ENCODE results near the gene ZNF169.
"Not testable (repeated sequence)": the region's sequence is repeated elsewhere in the genome, so short reads cannot be mapped to it uniquely, and the experiment has no call there.

ZNF169 gene

DNA sequence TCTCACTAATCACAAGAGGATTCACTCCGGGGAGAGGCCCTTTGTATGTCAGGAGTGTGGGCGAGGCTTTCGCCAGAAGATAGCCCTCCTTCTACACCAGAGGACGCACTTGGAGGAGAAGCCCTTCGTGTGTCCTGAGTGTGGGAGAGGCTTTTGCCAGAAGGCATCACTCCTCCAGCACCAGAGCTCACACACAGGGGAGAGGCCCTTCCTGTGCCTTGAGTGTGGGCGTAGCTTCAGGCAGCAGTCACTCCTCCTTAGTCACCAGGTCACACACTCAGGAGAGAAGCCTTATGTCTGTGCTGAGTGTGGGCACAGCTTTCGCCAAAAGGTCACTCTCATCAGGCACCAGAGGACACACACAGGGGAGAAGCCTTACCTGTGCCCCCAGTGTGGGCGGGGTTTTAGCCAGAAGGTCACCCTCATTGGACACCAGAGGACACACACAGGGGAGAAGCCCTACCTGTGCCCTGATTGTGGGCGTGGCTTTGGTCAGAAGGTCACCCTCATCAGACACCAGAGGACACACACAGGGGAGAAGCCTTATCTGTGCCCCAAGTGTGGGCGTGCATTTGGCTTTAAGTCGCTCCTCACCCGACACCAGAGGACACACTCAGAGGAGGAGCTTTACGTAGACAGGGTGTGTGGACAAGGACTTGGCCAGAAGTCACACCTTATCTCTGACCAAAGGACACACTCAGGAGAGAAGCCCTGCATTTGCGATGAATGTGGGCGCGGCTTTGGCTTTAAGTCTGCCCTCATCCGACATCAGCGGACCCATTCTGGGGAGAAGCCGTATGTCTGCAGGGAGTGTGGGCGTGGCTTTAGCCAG lies 41.6 kb downstream of the ZNF169 start:
- Histone ChIP-seq H3K4me2 (no peak overlapping the region), H3K9ac (no peak overlapping the region), H3K27ac (no peak overlapping the region), H3K4me3 (IDR thresholded peaks at IDR 0.05; ENCODE audit: insufficient read depth, low read depth, low read length) (no peak overlapping the region), H2AFZ (ENCODE audit: low read depth) (no peak overlapping the region), H3K79me2 (ENCODE audit: insufficient read depth, low read depth) (no peaks in the 10 kb centered on the region), H3K36me3 (ENCODE audit: insufficient read depth) (no peaks in the 10 kb centered on the region), H3K27me3 (ENCODE audit: insufficient read depth, low read depth) (no peaks in the 10 kb centered on the region), H3K4me1 (ENCODE audit: low read depth, poor library complexity, severe bottlenecking) (no peaks in the 10 kb centered on the region), H4K20me1 (ENCODE audit: insufficient read depth) (no peaks in the 10 kb centered on the region)
- TF ChIP-seq, protein P1, sequence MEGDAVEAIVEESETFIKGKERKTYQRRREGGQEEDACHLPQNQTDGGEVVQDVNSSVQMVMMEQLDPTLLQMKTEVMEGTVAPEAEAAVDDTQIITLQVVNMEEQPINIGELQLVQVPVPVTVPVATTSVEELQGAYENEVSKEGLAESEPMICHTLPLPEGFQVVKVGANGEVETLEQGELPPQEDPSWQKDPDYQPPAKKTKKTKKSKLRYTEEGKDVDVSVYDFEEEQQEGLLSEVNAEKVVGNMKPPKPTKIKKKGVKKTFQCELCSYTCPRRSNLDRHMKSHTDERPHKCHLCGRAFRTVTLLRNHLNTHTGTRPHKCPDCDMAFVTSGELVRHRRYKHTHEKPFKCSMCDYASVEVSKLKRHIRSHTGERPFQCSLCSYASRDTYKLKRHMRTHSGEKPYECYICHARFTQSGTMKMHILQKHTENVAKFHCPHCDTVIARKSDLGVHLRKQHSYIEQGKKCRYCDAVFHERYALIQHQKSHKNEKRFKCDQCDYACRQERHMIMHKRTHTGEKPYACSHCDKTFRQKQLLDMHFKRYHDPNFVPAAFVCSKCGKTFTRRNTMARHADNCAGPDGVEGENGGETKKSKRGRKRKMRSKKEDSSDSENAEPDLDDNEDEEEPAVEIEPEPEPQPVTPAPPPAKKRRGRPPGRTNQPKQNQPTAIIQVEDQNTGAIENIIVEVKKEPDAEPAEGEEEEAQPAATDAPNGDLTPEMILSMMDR (conservative IDR thresholded peaks at IDR 0.05; ENCODE audit: low read depth, low read length): no peak

DNA sequence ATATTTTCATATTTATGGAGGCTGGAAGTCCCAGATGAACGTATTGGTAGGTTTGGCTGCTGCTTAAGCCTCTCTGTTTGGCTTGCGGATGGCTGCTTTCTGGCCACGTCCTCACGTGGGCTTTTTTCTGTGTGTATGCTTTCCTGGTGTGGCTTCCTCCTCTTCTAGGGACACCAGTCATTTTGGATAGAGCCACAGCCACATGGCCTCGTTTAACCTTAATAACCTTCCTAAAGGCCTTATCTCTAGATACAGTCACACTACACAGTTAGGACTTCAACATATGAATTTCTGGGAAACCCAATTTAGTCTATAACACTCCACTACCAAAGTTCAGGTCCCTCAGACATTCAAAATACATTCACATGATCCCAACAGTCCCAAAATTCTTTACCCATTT lies 42.5 kb downstream of the ZNF169 start:
- H3K4me2 ChIP-seq: no peak overlapping the region
- H3K27ac ChIP-seq: no peak overlapping the region
- TF ChIP-seq, protein P1 (conservative IDR thresholded peaks at IDR 0.05; ENCODE audit: low read depth, low read length): no peak
- H3K79me2 ChIP-seq (ENCODE audit: insufficient read depth, low read depth): no peaks in the 10 kb centered on the region
- no peaks in the 10 kb centered on the region for H3K4me1 ChIP-seq (ENCODE audit: low read depth, poor library complexity, severe bottlenecking)
- H3K9ac ChIP-seq: no peak overlapping the region
- no peaks in the 10 kb centered on the region for H4K20me1 ChIP-seq (ENCODE audit: insufficient read depth)
- no peak overlapping the region for H3K4me3 ChIP-seq (IDR thresholded peaks at IDR 0.05; ENCODE audit: insufficient read depth, low read depth, low read length)
- H3K36me3 ChIP-seq (ENCODE audit: insufficient read depth): no peaks in the 10 kb centered on the region
- H2AFZ ChIP-seq (ENCODE audit: low read depth): no peak overlapping the region
- no peaks in the 10 kb centered on the region for H3K27me3 ChIP-seq (ENCODE audit: insufficient read depth, low read depth)

DNA sequence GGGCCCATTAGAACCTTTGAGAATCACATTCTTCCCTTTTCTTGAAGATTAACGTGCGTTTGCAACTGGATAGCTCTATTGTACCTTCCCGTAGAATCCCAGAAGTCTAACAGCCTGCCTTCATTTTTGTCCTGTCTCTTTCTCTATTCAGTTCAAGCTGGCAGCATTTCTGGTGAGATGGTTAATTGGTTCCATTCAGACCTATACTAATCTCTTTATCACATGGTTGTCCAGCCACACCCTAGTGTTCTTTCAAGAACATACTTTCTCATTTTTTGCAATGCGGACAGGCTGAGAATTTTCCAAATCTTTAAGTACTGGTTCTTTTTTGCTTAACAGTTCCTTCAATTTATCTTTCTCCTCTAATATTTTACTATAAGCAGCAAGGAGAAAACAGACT lies 43.3 kb downstream of the ZNF169 start:
- H2AFZ ChIP-seq (ENCODE audit: low read depth): no peak overlapping the region

DNA sequence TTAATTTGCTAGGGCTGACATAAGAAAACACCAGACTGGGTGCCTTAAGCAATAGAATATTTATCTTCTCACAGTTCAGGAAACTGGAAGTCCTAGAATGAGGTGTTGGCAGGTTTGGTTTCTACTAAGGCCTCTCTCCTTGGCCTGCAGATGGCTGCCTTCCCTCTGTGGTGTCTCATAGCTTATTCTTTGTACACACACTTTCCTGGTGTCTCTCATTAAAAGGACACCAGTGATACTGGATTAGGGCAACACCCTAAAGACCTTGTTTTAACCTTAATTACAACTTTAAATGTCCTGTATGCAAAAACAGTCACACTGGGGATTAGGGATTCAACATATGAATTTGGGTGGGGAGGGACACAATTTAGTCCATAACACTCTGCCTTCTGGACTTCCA lies 44.2 kb downstream of the ZNF169 start:
- no peaks in the 10 kb centered on the region for H3K36me3 ChIP-seq (ENCODE audit: insufficient read depth)
- H3K4me3 ChIP-seq (IDR thresholded peaks at IDR 0.05; ENCODE audit: insufficient read depth, low read depth, low read length): no peak overlapping the region
- no peaks in the 10 kb centered on the region for H3K27me3 ChIP-seq (ENCODE audit: insufficient read depth, low read depth)
- no peak overlapping the region for H3K4me2 ChIP-seq
- no peak overlapping the region for H2AFZ ChIP-seq (ENCODE audit: low read depth)
- H3K4me1 ChIP-seq (ENCODE audit: low read depth, poor library complexity, severe bottlenecking): no peaks in the 10 kb centered on the region
- TF ChIP-seq, protein P1 (conservative IDR thresholded peaks at IDR 0.05; ENCODE audit: low read depth, low read length): no peak
- H4K20me1 ChIP-seq (ENCODE audit: insufficient read depth): no peaks in the 10 kb centered on the region
- H3K79me2 ChIP-seq (ENCODE audit: insufficient read depth, low read depth): no peaks in the 10 kb centered on the region
- no peak overlapping the region for H3K9ac ChIP-seq
- H3K27ac ChIP-seq: no peak overlapping the region

More for the DNA sequence above, 43.3 kb downstream of the ZNF169 start:
- no peaks in the 10 kb centered on the region for H3K79me2 ChIP-seq (ENCODE audit: insufficient read depth, low read depth)
- H3K4me3 ChIP-seq (IDR thresholded peaks at IDR 0.05; ENCODE audit: insufficient read depth, low read depth, low read length): no peak overlapping the region
- TF ChIP-seq, protein P1 (conservative IDR thresholded peaks at IDR 0.05; ENCODE audit: low read depth, low read length): no peak
- no peak overlapping the region for H3K4me2 ChIP-seq
- H3K27me3 ChIP-seq (ENCODE audit: insufficient read depth, low read depth): no peaks in the 10 kb centered on the region
- H3K36me3 ChIP-seq (ENCODE audit: insufficient read depth): no peaks in the 10 kb centered on the region
- H3K4me1 ChIP-seq (ENCODE audit: low read depth, poor library complexity, severe bottlenecking): no peaks in the 10 kb centered on the region
- H3K27ac ChIP-seq: no peak overlapping the region
- no peak overlapping the region for H3K9ac ChIP-seq
- no peaks in the 10 kb centered on the region for H4K20me1 ChIP-seq (ENCODE audit: insufficient read depth)

DNA sequence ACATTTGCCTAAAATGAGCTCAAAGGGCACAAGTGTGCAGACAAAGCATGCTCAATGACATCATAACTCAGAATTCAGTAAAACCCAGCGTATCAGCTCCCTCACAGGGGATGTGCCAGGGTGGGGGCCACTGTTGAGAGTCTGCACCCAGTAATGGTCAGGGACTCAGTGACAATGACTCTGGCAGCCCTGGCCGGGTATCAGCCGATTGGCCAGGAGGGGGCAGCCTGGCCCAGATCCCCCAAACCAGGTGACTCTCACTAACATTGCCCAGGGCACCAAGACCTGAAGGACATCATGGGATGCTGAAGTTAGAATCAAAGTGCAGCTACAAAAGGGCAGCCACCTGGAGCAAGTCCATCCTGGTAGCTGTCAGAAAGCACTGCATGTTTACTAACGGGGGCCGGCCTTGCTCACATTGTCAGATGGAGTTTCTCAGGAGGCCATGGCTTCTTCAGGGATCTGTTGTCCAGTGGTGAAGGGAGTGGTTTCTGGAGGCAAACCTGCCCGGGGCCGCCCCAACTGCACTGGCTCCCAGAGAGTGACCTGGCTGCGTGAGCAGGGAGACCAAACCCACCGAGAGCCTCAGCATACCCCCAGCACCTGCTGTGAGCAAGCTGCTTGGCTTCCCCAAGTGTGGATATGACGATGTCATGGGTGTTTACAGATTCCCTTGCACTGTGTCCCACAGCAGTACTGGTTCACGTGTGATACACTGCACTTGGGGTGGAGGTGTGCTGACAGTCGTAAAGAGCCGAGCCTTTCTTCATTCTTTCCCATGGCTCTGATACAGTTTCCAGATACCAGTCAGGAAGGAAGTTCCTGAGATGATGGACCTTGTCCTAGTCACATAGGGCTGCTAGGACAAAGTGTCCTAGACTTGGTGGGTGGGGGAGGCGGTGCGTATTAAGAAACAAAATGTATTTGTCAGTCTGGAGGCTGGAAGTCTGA lies 56.2 kb downstream of the ZNF169 start:
- not testable (repeated sequence) for H3K79me2 ChIP-seq (ENCODE audit: insufficient read depth, low read depth); H4K20me1 ChIP-seq (ENCODE audit: insufficient read depth); H3K27ac ChIP-seq; H3K27me3 ChIP-seq (ENCODE audit: insufficient read depth, low read depth); H3K4me1 ChIP-seq (ENCODE audit: low read depth, poor library complexity, severe bottlenecking); H3K4me3 ChIP-seq (IDR thresholded peaks at IDR 0.05; ENCODE audit: insufficient read depth, low read depth, low read length); H2AFZ ChIP-seq (ENCODE audit: low read depth); H3K36me3 ChIP-seq (ENCODE audit: insufficient read depth); H3K9ac ChIP-seq; H3K4me2 ChIP-seq

DNA sequence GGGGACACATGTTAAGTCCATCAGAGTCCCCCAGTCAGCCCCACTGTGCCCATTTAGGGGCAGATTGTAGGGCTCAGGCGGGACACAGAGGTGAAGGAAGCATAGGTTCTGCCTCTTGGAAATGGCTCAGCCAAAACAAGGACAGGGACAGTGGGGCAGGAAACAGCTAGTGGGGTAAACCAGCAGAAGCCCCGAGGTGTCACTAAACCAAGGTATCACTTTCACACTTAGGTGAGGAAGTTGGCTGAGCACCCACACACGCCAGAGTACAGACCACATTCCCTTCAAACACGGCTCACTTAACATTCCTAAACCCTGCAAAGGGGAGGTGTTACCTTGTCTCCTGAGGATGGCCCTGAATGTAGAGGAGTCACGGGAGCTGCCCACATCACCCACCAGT lies 57.1 kb downstream of the ZNF169 start:
- H3K27me3 ChIP-seq (ENCODE audit: insufficient read depth, low read depth); H3K4me1 ChIP-seq (ENCODE audit: low read depth, poor library complexity, severe bottlenecking); H3K79me2 ChIP-seq (ENCODE audit: insufficient read depth, low read depth); H3K27ac ChIP-seq; H3K9ac ChIP-seq; H3K4me2 ChIP-seq; H4K20me1 ChIP-seq (ENCODE audit: insufficient read depth); H3K4me3 ChIP-seq (IDR thresholded peaks at IDR 0.05; ENCODE audit: insufficient read depth, low read depth, low read length); H3K36me3 ChIP-seq (ENCODE audit: insufficient read depth); H2AFZ ChIP-seq (ENCODE audit: low read depth): not testable (repeated sequence)

Data from KMS-11 (cell line).